Ascending aorta (tissue), 2 donors: ENCODE measurements around the gene MAJIN. TPM values are rescaled to one million over a fixed set of nuclear protein-coding genes. Genes with fewer than 3 reads are reported as not detected.
A peak's percentile ranks its signal among the peaks of the same experiment; 100 is the strongest.

Experiments
- DNase-seq, 2 donors: peaks; one replicate each; pipeline ENCODE4 v3.0.0-alpha.2; 2019; ENCODE audit warnings: low spot score in 2 of 2
- H3K27ac ChIP-seq, 2 donors: fragments of 200-600 bp; sonication (generic); one replicate each; pipeline ENCODE4 v1.5.1; 2016 to 2017; ENCODE audit warnings: mild to moderate bottlenecking in 1 of 2
- H3K27me3 ChIP-seq: fragments of 200-600 bp; sonication (generic); one replicate; pipeline ENCODE4 v1.5.1; 2017
- H3K36me3 ChIP-seq, 2 donors: fragments of 200-600 bp; sonication (generic); one replicate each; pipeline ENCODE4 v1.5.1; 2016
- H3K4me1 ChIP-seq, 2 donors: fragments of 200-600 bp; sonication (generic); one replicate each; pipeline ENCODE4 v1.5.1; 2016 to 2017; ENCODE audit warnings: mild to moderate bottlenecking in 1 of 2
- H3K4me3 ChIP-seq, 2 donors: fragments of 200-600 bp; sonication (generic); one replicate each; pipeline ENCODE4 v1.5.1; 2016 to 2017; ENCODE audit warnings: mild to moderate bottlenecking in 1 of 2
- H3K9me3 ChIP-seq, 2 donors: fragments of 200-600 bp; sonication (generic); one replicate each; pipeline ENCODE4 v1.5.1; 2016
- CTCF ChIP-seq, 3 experiments: fragments of 200-600 bp in 2 of 3; fragments of 450-650 bp in 1 of 3; sonication (generic) in 2 of 3; IDR thresholded peaks; one replicate each; pipeline ENCODE4 v1.5.1; 2016 to 2019; ENCODE audit warnings: antibody characterized with exemption in 3 of 3, mild to moderate bottlenecking in 1 of 3, moderate library complexity in 1 of 3
- intact Hi-C: fragments of 100-400 bp; cut with DNase I; formaldehyde crosslinking; loops from one replicate; pipeline ENCODE4 v1.15.1; 2023
- total RNA-seq: library from RNA; depleted of rRNA; stranded (reverse); fragments of >200 nt; gene quantifications from one replicate; pipeline ENCODE4 v1.1.0, GENCODE V29; 2016

The MAJIN gene
- total RNA-seq, 1 donor from 2014 or later, result not detected

- peaks cover 47 to 73% of the 10 kb centered on the region in 2 donors for H3K36me3 ChIP-seq
- intact Hi-C loops, result no loop called here
- H3K9me3 ChIP-seq, result no peaks in the 10 kb centered on the region
- TF ChIP-seq CTCF (IDR thresholded peaks at IDR 0.05), result no peak
- no peak for DNase-seq
- peaks cover 6 to 14% of the 10 kb centered on the region in 2 donors for H3K4me1 ChIP-seq
- no peak overlapping the region for H3K27ac ChIP-seq
- no peak overlapping the region for H3K4me3 ChIP-seq
- no peaks in the 10 kb centered on the region for H3K27me3 ChIP-seq
Measured at GRCh38 chr11:64929625-64930024, 42.3 kb downstream of the MAJIN start.

- Histone ChIP-seq H3K36me3 (peaks cover 47 to 69% of the 10 kb centered on the region in 2 donors), H3K27ac (no peak overlapping the region), H3K27me3 (no peaks in the 10 kb centered on the region), H3K4me1 (peaks cover 6 to 14% of the 10 kb centered on the region in 2 donors), H3K4me3 (no peak overlapping the region), H3K9me3 (no peaks in the 10 kb centered on the region)
- no peak for DNase-seq
- TF ChIP-seq CTCF (IDR thresholded peaks at IDR 0.05), result no peak
- intact Hi-C loops, result no loop called here
Measured at GRCh38 chr11:64928957-64929356, 43.0 kb downstream of the MAJIN start.

GRCh38 chr11:64926689-64927088 is 45.2 kb downstream of the MAJIN start:
- DNase-seq, result peak in 1 of 2 donors; percentile 62
- Histone ChIP-seq H3K4me1 (peaks cover 10 to 21% of the 10 kb centered on the region in 2 donors), H3K27me3 (no peaks in the 10 kb centered on the region), H3K27ac (no peak overlapping the region), H3K4me3 (no peak overlapping the region), H3K36me3 (peaks cover 28 to 48% of the 10 kb centered on the region in 2 donors), H3K9me3 (no peaks in the 10 kb centered on the region)
- no peak for TF ChIP-seq CTCF (IDR thresholded peaks at IDR 0.05)
- intact Hi-C loops, result no loop called here

- H3K36me3 ChIP-seq, result peaks cover 19 to 39% of the 10 kb centered on the region in 2 donors
- intact Hi-C loops, result no loop called here
- no peaks in the 10 kb centered on the region for H3K27me3 ChIP-seq
- H3K27ac ChIP-seq, result no peak overlapping the region
- no peak for DNase-seq
- peak overlapping the region; percentile 91 to 97 for H3K4me3 ChIP-seq
- TF ChIP-seq CTCF (IDR thresholded peaks at IDR 0.05), result no peak
- no peaks in the 10 kb centered on the region for H3K9me3 ChIP-seq
- H3K4me1 ChIP-seq, result peaks cover 10 to 21% of the 10 kb centered on the region in 2 donors
Measured at GRCh38 chr11:64925536-64926436, 46.1 kb downstream of the MAJIN start.

GRCh38 chr11:64924910-64925284 is 47.0 kb downstream of the MAJIN start:
- H3K4me3 ChIP-seq, result peak overlapping the region; percentile 91 to 97
- H3K4me1 ChIP-seq, result peaks cover 10 to 21% of the 10 kb centered on the region in 2 donors
- intact Hi-C loops, result loop anchor here (1.0 to 5.0 kb wide), 3 partner anchors 47 to 102 kb away; partner anchors contain the start of genes ARL2, MAJIN and SNX15
- H3K27me3 ChIP-seq, result no peaks in the 10 kb centered on the region
- H3K9me3 ChIP-seq, result no peaks in the 10 kb centered on the region
- peaks cover 10 to 30% of the 10 kb centered on the region in 2 donors for H3K36me3 ChIP-seq
- H3K27ac ChIP-seq, result peak overlapping the region; percentile 89 to 96
- TF ChIP-seq CTCF (IDR thresholded peaks at IDR 0.05), result peak in 1 of 3 experiments; percentile 28
- DNase-seq, result peak in 1 of 2 donors; percentile 64
